SK-N-SH (cell line): ENCODE results near the gene RANGAP1. TPM values are rescaled to one million over a fixed set of nuclear protein-coding genes. Genes with fewer than 3 reads are reported as not detected.

Source experiments
- CTCF ChIA-PET: fragments of 300-600, 350-600 bp; formaldehyde crosslinking; extraction: SDS; loops from one replicate; lab custom pipeline; 2021; lab: Yijun Ruan, JAX
- POLR2A ChIA-PET: fragments of 350-600 bp; sonication (Branson Sonifier 250); formaldehyde crosslinking; extraction: SDS; loops from one replicate; lab custom pipeline; 2020; ENCODE audit warnings: antibody characterized with exemption, inconsistent platforms; lab: Yijun Ruan, JAX
- DNase-seq: peaks from one replicate; pipeline ENCODE4 v3.0.0; 2012
- H2AFZ ChIP-seq: fragments of 200-600 bp; sonication (generic); 2 replicates; pipeline ENCODE4 v1.8.1; 2016; ENCODE audit warnings: antibody characterized with exemption, mild to moderate bottlenecking, low read depth
- H3F3A ChIP-seq: fragments of 200-600 bp; sonication (generic); replicated peaks from 2 replicates; pipeline ENCODE3; 2016; ENCODE audit warnings: antibody characterized with exemption, mild to moderate bottlenecking; ENCODE audit not compliant: insufficient read depth
- H3K27ac ChIP-seq, 2 experiments: fragments of 200-500 bp in 1 of 2; fragments of 200-600 bp in 1 of 2; sonication (Bioruptor generic) in 1 of 2; sonication (generic), shearing (Covaris generic) in 1 of 2; 2 replicates each; pipeline versions ENCODE4 v1.5.1 to v1.6.1; 2014 to 2016; ENCODE audit warnings: low read depth in 2 of 2, inconsistent platforms in 1 of 2, low read length in 1 of 2, mild to moderate bottlenecking in 1 of 2, mixed read lengths in 1 of 2
- H3K27me3 ChIP-seq: fragments of 200-600 bp; sonication (generic), shearing (Covaris generic); 2 replicates; pipeline ENCODE4 v1.6.1; 2016; ENCODE audit warnings: mixed run types; ENCODE audit not compliant: insufficient read depth
- H3K36me3 ChIP-seq, 2 experiments: fragments of 200-500 bp in 1 of 2; fragments of 200-600 bp in 1 of 2; sonication (Bioruptor generic) in 1 of 2; sonication (generic) in 1 of 2; replicated peaks in 1 of 2; 2 replicates each; pipeline versions ENCODE3 to v1.5.1; 2014 to 2016; ENCODE audit warnings: low read length in 1 of 2, mild to moderate bottlenecking in 1 of 2; ENCODE audit not compliant: insufficient read depth in 2 of 2, control insufficient read depth in 1 of 2
- H3K4me1 ChIP-seq, 2 experiments: fragments of 200-500 bp in 1 of 2; fragments of 200-600 bp in 1 of 2; sonication (Bioruptor generic) in 1 of 2; sonication (generic), shearing (Covaris generic) in 1 of 2; 2 replicates each; pipeline versions ENCODE4 v1.5.1 to v1.6.1; 2014 to 2016; ENCODE audit warnings: low read depth in 1 of 2, low read length in 1 of 2, mixed run types in 1 of 2; ENCODE audit not compliant: insufficient read depth in 2 of 2, control insufficient read depth in 1 of 2
- H3K4me2 ChIP-seq: fragments of 200-600 bp; sonication (generic), shearing (Covaris generic); 2 replicates; pipeline ENCODE4 v1.6.1; 2017; ENCODE audit warnings: mixed run types
- H3K4me3 ChIP-seq, 2 experiments: fragments of 200-500 bp in 1 of 2; fragments of 200-600 bp in 1 of 2; sonication (Bioruptor generic) in 1 of 2; sonication (generic), shearing (Covaris generic) in 1 of 2; 2 replicates each; pipeline versions ENCODE4 v1.5.1 to v1.8.1; 2014 to 2016; ENCODE audit warnings: low read depth in 2 of 2, inconsistent platforms in 1 of 2, low read length in 1 of 2, mild to moderate bottlenecking in 1 of 2, mixed read lengths in 1 of 2, moderate library complexity in 1 of 2
- H3K79me2 ChIP-seq: fragments of 200-600 bp; sonication (generic); 2 replicates; pipeline ENCODE4 v1.8.1; 2017; ENCODE audit warnings: mild to moderate bottlenecking; ENCODE audit not compliant: insufficient read depth
- H3K9ac ChIP-seq: fragments of 200-600 bp; sonication (generic); 2 replicates; pipeline ENCODE4 v1.6.1; 2017; ENCODE audit warnings: mixed run types
- H3K9me2 ChIP-seq: fragments of 200-600 bp; sonication (generic); 2 replicates; pipeline ENCODE4 v1.6.1; 2017; ENCODE audit warnings: mixed run types
- H3K9me3 ChIP-seq: fragments of 200-600 bp; sonication (generic); 2 replicates; pipeline ENCODE4 v1.6.1; 2017; ENCODE audit warnings: mixed run types, mild to moderate bottlenecking, moderate library complexity
- H4K20me1 ChIP-seq: fragments of 200-600 bp; sonication (generic); 2 replicates; pipeline ENCODE4 v1.6.1; 2017; ENCODE audit warnings: mild to moderate bottlenecking, mixed run types; ENCODE audit not compliant: insufficient read depth
- CHD2 ChIP-seq: fragments of 150-350 bp; IDR thresholded peaks from 2 replicates; pipeline ENCODE4 v1.6.1; 2018; ENCODE audit warnings: low read length; ENCODE audit not compliant: partially characterized antibody
- EZH2phosphoT487 ChIP-seq: fragments of 200-600 bp; sonication (generic); IDR thresholded peaks from 2 replicates; pipeline ENCODE4 v1.6.1; 2017; ENCODE audit warnings: low read depth, mixed run types, mild to moderate bottlenecking, antibody characterized with exemption, moderate library complexity, borderline replicate concordance
- FOXJ3 ChIP-seq: sonication (generic); formaldehyde crosslinking; IDR thresholded peaks from 2 replicates; pipeline ENCODE4 v1.5.1; 2020; ENCODE audit warnings: mild to moderate bottlenecking, missing genetic modification reagents
- MEF2A ChIP-seq: IDR thresholded peaks from 2 replicates; pipeline ENCODE4 v1.4.0; 2012; ENCODE audit warnings: low read depth, borderline replicate concordance
- MXI1 ChIP-seq: IDR thresholded peaks from 2 replicates; pipeline ENCODE4 v1.6.1; 2012; ENCODE audit warnings: mild to moderate bottlenecking, low read depth, low read length, improper control_type of control experiment
- NFIC ChIP-seq: IDR thresholded peaks from 2 replicates; pipeline ENCODE4 v1.4.0; 2012; ENCODE audit warnings: borderline replicate concordance
- NRF1 ChIP-seq: IDR thresholded peaks from 2 replicates; pipeline ENCODE4 v1.6.1; 2012; ENCODE audit warnings: low read depth, mild to moderate bottlenecking, low read length
- RAD21 ChIP-seq: IDR thresholded peaks from 2 replicates; pipeline ENCODE4 v1.6.1; 2012; ENCODE audit warnings: mild to moderate bottlenecking, low read length
- RFX5 ChIP-seq: IDR thresholded peaks from 2 replicates; pipeline ENCODE4 v1.6.1; 2012; ENCODE audit warnings: mild to moderate bottlenecking, improper control_type of control experiment, low read length
- RXRA ChIP-seq: IDR thresholded peaks from 2 replicates; pipeline ENCODE4 v1.4.0; 2012; ENCODE audit warnings: low read depth, mild to moderate bottlenecking, borderline replicate concordance
- TAF1 ChIP-seq: IDR thresholded peaks from 2 replicates; pipeline ENCODE4 v1.6.1; 2012; ENCODE audit warnings: low read depth, mild to moderate bottlenecking, low read length, moderate library complexity, borderline replicate concordance
- TCF12 ChIP-seq: IDR thresholded peaks from 2 replicates; pipeline ENCODE4 v1.4.0; 2012
- TEAD4 ChIP-seq: IDR thresholded peaks from 2 replicates; pipeline ENCODE4 v1.4.0; 2012; ENCODE audit warnings: mild to moderate bottlenecking, borderline replicate concordance; ENCODE audit not compliant: insufficient read depth
- WGBS: methylation state at CpG from one replicate; pipeline ENCODE4 v1.1.6; 2017; ENCODE audit warnings: low lambda C conversion rate; 5-methylcytosine and 5-hydroxymethylcytosine counted together
- polyA plus RNA-seq, 3 experiments: library from polyadenylated mRNA; depleted of rRNA; stranded (reverse); fragments of >200 nt; gene quantifications; 2 replicates each; pipeline ENCODE4 v1.2.3, GENCODE V29; 2012
- TF ChIP-seq, protein P1 (sequence below): fragments of 150-350 bp; IDR thresholded peaks from 2 replicates; pipeline ENCODE4 v1.6.1; 2016; ENCODE audit warnings: mild to moderate bottlenecking, low read depth, low read length
- TF ChIP-seq, protein P2 (sequence below): IDR thresholded peaks from 2 replicates; pipeline ENCODE4 v1.4.0; 2012; ENCODE audit warnings: low read depth
- TF ChIP-seq, protein P3 (sequence below): IDR thresholded peaks from 2 replicates; pipeline ENCODE4 v1.4.0; 2012; ENCODE audit warnings: low read depth, borderline replicate concordance

Gene RANGAP1
- polyA plus RNA-seq, 1 of the 3 experiments (the other 2 are of a cell fraction), result 67.1 TPM

DNA sequence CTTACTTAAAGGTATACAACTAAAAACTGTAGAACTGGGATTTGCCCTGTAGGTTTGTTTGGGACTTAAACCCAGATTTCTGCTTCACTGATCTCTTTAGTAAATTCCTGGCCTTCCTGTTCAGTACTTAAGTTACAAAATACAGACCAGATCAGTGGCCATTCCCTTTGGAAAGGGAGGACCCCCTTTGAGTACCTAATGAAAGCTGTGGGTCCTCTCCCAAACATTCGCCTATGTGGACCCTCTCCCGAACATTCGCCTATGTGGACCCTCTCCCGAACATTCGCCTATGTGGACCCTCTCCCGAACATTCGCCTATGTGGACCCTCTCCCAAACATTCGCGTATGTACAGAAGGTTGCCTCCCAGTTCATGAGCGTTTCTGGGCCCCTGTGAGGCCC is 70.6 kb downstream of the RANGAP1 start:
- Histone ChIP-seq H3K9ac (no peak overlapping the region), H3K4me2 (no peak overlapping the region), H3K27ac (no peak overlapping the region), H3K79me2 (no peaks in the 10 kb centered on the region), H4K20me1 (no peaks in the 10 kb centered on the region), H2AFZ (no peak overlapping the region), H3K36me3 (peaks cover 0 to 10% of the 10 kb centered on the region in 2 experiments), H3F3A (no peaks in the 10 kb centered on the region), H3K27me3 (no peaks in the 10 kb centered on the region), H3K4me3 (no peak overlapping the region), H3K9me2 (no peaks in the 10 kb centered on the region), H3K4me1 (no peaks in the 10 kb centered on the region), H3K9me3 (no peaks in the 10 kb centered on the region)
- TF ChIP-seq, protein P1, sequence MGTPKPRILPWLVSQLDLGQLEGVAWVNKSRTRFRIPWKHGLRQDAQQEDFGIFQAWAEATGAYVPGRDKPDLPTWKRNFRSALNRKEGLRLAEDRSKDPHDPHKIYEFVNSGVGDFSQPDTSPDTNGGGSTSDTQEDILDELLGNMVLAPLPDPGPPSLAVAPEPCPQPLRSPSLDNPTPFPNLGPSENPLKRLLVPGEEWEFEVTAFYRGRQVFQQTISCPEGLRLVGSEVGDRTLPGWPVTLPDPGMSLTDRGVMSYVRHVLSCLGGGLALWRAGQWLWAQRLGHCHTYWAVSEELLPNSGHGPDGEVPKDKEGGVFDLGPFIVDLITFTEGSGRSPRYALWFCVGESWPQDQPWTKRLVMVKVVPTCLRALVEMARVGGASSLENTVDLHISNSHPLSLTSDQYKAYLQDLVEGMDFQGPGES, result no peak
- no peak for TF ChIP-seq EZH2phosphoT487
- 98% methylated on average over 10 of the region's 10 CpGs for WGBS
- DNase-seq, result no peak
- CTCF ChIA-PET, result no interaction called here
- POLR2A ChIA-PET, result no interaction called here

DNA sequence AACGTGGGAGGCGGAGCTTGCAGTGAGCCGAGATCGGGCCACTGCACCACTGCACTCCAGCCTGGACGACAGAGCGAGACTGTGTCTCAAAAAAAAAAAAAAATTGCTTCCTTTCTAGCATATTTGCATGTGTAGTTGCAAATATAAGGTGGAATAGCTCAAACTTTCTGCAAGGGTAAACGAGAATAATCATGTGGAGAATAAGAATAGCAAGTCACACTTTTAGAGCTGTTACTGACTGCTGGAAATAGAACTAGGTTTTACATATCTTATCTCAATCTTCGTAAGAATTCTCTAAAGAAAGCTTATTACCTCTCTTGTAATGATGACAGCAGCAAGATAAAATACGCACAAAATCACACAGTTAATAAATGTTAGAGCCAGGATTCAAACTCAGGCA is 79.3 kb downstream of the RANGAP1 start:
- no peaks in the 10 kb centered on the region for H3F3A ChIP-seq
- no peak overlapping the region for H3K4me3 ChIP-seq
- TF ChIP-seq TAF1 (no peak), RFX5 (no peak), FOXJ3 (CRISPR knock-in tag) (no peak), CHD2 (no peak), RAD21 (no peak), NRF1 (no peak), MEF2A (no peak), TCF12 (no peak), MXI1 (no peak), NFIC (no peak), RXRA (no peak), TEAD4 (no peak)
- TF ChIP-seq, protein P2, sequence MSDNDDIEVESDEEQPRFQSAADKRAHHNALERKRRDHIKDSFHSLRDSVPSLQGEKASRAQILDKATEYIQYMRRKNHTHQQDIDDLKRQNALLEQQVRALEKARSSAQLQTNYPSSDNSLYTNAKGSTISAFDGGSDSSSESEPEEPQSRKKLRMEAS, result no peak
- TF ChIP-seq, protein P3, sequence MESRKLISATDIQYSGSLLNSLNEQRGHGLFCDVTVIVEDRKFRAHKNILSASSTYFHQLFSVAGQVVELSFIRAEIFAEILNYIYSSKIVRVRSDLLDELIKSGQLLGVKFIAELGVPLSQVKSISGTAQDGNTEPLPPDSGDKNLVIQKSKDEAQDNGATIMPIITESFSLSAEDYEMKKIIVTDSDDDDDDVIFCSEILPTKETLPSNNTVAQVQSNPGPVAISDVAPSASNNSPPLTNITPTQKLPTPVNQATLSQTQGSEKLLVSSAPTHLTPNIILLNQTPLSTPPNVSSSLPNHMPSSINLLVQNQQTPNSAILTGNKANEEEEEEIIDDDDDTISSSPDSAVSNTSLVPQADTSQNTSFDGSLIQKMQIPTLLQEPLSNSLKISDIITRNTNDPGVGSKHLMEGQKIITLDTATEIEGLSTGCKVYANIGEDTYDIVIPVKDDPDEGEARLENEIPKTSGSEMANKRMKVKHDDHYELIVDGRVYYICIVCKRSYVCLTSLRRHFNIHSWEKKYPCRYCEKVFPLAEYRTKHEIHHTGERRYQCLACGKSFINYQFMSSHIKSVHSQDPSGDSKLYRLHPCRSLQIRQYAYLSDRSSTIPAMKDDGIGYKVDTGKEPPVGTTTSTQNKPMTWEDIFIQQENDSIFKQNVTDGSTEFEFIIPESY, result no peak
- peaks cover 0 to 4% of the 10 kb centered on the region in 2 experiments; a peak in 1 of 4 replicates for H3K4me1 ChIP-seq
- H2AFZ ChIP-seq, result no peak overlapping the region
- no peaks in the 10 kb centered on the region for H3K27me3 ChIP-seq
- H3K79me2 ChIP-seq, result peaks cover 18% of the 10 kb centered on the region
- H3K36me3 ChIP-seq, result no peaks in the 10 kb centered on the region
- no peaks in the 10 kb centered on the region for H3K9me2 ChIP-seq
- H3K9me3 ChIP-seq, result no peaks in the 10 kb centered on the region
- 99% methylated on average over 9 of the region's 9 CpGs for WGBS
- no peak overlapping the region for H3K9ac ChIP-seq
- H3K4me2 ChIP-seq, result no peak overlapping the region
- ChIA-PET POLR2A (no interaction called here), CTCF (interaction anchor here (1.3 kb wide), 1 partner anchor 12 kb away, joined by 3 read pairs; no protein-coding TSS in a partner anchor)
- H3K27ac ChIP-seq, result no peak overlapping the region
- H4K20me1 ChIP-seq, result no peaks in the 10 kb centered on the region
- no peak for DNase-seq
